D721Med (cell line): ENCODE results near the gene PDLIM4.

Experiments
- DNase-seq: peaks from one replicate; pipeline ENCODE4 v3.0.0; 2011; ENCODE audit warnings: low spot score; ENCODE audit not compliant: insufficient read length
- FAIRE-seq: peaks from 2 replicates; lab custom pipeline; 2011; peaks lifted over from hg19 to GRCh38; lab: Jason Lieb, UNC
- TF ChIP-seq, protein P1 (sequence below): IDR thresholded peaks from 2 replicates; pipeline ENCODE4 v1.5.1; 2012; ENCODE audit warnings: mild to moderate bottlenecking, control low read depth; ENCODE audit not compliant: insufficient read depth; ENCODE audit errors: missing control alignments

Gene PDLIM4

GRCh38 chr5:132213666-132214065 lies 43.8 kb upstream of the PDLIM4 start:
- FAIRE-seq (no peak), DNase-seq (no peak)
- TF ChIP-seq, protein P1, sequence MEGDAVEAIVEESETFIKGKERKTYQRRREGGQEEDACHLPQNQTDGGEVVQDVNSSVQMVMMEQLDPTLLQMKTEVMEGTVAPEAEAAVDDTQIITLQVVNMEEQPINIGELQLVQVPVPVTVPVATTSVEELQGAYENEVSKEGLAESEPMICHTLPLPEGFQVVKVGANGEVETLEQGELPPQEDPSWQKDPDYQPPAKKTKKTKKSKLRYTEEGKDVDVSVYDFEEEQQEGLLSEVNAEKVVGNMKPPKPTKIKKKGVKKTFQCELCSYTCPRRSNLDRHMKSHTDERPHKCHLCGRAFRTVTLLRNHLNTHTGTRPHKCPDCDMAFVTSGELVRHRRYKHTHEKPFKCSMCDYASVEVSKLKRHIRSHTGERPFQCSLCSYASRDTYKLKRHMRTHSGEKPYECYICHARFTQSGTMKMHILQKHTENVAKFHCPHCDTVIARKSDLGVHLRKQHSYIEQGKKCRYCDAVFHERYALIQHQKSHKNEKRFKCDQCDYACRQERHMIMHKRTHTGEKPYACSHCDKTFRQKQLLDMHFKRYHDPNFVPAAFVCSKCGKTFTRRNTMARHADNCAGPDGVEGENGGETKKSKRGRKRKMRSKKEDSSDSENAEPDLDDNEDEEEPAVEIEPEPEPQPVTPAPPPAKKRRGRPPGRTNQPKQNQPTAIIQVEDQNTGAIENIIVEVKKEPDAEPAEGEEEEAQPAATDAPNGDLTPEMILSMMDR, result no peak

GRCh38 chr5:132214491-132214890 lies 43.0 kb upstream of the PDLIM4 start:
- FAIRE-seq, result no peak
- no peak for DNase-seq
- TF ChIP-seq, protein P1, result no peak

- DNase-seq, result no peak
- TF ChIP-seq, protein P1, result no peak
- no peak for FAIRE-seq
Observed at GRCh38 chr5:132215329-132215728, 42.2 kb upstream of the PDLIM4 start.

DNA sequence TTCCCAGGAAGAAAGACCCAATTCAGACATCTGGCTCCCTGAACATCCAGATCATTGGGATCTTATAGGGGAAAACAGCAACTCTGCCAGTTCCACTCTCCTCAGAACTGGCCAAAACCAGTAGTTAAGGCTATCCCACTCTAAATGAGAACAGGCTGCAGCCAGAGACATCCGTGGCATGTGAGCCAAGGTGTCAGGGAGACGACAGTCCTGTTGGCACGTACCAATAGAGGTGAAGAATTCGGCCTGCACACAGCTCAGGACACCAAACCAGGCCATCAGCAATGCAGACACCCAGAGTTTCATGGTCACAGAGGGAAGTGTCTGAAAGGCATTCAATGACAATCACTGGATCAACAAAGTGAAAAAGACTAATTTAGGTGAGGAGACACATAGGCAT lies 39.2 kb upstream of the PDLIM4 start:
- no peak for FAIRE-seq
- TF ChIP-seq, protein P1, result no peak
- DNase-seq, result no peak

DNA sequence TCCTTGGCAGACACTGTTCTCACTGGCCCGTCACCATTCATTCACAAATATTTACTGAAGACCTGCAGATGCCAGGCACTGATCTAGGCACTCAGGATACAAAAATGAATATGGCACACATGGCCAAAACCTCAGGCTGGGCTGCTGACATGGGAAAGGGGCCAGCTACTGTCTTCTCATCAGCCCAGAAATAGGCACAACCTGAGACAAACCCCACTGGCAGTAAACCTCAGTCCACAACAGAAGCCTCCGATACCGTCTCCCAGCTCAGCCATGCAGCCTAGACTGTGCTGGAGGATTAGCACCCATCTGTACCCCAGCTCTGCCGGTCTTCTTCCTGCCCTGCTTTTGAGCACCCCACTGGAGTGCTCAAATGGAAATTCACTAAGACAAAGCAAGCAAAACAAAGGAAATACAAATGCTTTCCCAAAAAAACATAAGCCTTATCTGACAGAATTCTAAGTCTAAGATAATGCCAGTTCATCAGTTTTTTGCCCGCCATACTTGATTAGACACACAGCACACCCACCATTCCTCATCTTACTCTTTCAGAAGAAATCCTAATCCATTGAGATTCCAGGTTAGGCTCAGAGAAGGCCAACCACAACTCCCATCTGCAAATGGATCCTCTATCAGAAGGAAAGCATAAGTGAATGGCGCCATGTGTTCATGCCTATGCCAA lies 38.1 kb upstream of the PDLIM4 start:
- DNase-seq (no peak), FAIRE-seq (no peak)
- TF ChIP-seq, protein P1, result no peak

GRCh38 chr5:132219981-132220380 lies 37.5 kb upstream of the PDLIM4 start:
- FAIRE-seq, result no peak
- TF ChIP-seq, protein P1, result no peak

GRCh38 chr5:132220491-132220890 lies 37.0 kb upstream of the PDLIM4 start:
- DNase-seq (no peak), FAIRE-seq (no peak)

More at GRCh38 chr5:132219981-132220380, 37.5 kb upstream of the PDLIM4 start:
- no peak for DNase-seq

More at GRCh38 chr5:132220491-132220890, 37.0 kb upstream of the PDLIM4 start:
- TF ChIP-seq, protein P1, result no peak
